Measurements from ENCODE around the gene THOC5.

THOC5 gene

GRCh38 chr22:29563652-29564460 is 10.3 kb upstream of the THOC5 start:
- TF ChIP-seq, protein P1, sequence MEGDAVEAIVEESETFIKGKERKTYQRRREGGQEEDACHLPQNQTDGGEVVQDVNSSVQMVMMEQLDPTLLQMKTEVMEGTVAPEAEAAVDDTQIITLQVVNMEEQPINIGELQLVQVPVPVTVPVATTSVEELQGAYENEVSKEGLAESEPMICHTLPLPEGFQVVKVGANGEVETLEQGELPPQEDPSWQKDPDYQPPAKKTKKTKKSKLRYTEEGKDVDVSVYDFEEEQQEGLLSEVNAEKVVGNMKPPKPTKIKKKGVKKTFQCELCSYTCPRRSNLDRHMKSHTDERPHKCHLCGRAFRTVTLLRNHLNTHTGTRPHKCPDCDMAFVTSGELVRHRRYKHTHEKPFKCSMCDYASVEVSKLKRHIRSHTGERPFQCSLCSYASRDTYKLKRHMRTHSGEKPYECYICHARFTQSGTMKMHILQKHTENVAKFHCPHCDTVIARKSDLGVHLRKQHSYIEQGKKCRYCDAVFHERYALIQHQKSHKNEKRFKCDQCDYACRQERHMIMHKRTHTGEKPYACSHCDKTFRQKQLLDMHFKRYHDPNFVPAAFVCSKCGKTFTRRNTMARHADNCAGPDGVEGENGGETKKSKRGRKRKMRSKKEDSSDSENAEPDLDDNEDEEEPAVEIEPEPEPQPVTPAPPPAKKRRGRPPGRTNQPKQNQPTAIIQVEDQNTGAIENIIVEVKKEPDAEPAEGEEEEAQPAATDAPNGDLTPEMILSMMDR (IDR thresholded peaks at IDR 0.05): no peak

GRCh38 chr22:29559853-29560252 is 6.3 kb upstream of the THOC5 start:
- TF ChIP-seq, protein P1 (IDR thresholded peaks at IDR 0.05): no peak

GRCh38 chr22:29559030-29559429 is 5.5 kb upstream of the THOC5 start:
- TF ChIP-seq, protein P1 (IDR thresholded peaks at IDR 0.05): no peak

GRCh38 chr22:29555065-29555644 is 1.6 kb upstream of the THOC5 start:
- TF ChIP-seq, protein P1 (IDR thresholded peaks at IDR 0.05): no peak

- TF ChIP-seq, protein P1 (IDR thresholded peaks at IDR 0.05): no peak
Measured at GRCh38 chr22:29550005-29550404, 3.6 kb downstream of the THOC5 start.

GRCh38 chr22:29541845-29542244 is 11.7 kb downstream of the THOC5 start:
- TF ChIP-seq, protein P1 (IDR thresholded peaks at IDR 0.05): no peak

- TF ChIP-seq, protein P1 (IDR thresholded peaks at IDR 0.05): no peak
Measured at GRCh38 chr22:29539105-29539504, 14.5 kb downstream of the THOC5 start.

Data from LNCAP (cell line).